NOMO-1 treated with dmso at 0.1 percent for 144 hours (cell line): ENCODE data around the gene IMMP2L.

Experiments used
- DNase-seq: peaks from one replicate; lab custom pipeline; 2025; ENCODE audit not compliant: unreplicated experiment; lab: John Stamatoyannopoulos, UW

Gene IMMP2L

DNA sequence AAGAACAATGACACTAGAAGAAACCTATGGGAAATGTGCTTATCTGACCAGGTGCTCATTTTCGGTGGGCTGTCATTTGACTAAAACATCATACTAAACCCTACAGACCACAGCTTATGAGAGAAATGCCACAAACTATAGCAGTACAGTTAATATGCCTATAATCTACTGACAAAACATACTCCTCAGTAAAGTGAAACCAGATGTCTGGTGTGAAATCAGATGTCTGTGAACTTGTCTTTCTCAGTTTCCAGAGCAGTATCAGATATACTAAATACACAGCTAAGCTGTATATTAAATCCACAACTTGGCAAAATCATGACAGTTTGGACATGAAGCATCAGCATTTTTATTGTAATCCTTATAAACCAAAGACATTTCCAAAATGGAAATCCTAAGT is 3.3 kb downstream of the IMMP2L start:
- no peak for DNase-seq

GRCh38 chr7:111556977-111557376 is 5.3 kb downstream of the IMMP2L start:
- DNase-seq: no peak

- no peak for DNase-seq
Observed at GRCh38 chr7:111554086-111554485, 8.2 kb downstream of the IMMP2L start.

DNA sequence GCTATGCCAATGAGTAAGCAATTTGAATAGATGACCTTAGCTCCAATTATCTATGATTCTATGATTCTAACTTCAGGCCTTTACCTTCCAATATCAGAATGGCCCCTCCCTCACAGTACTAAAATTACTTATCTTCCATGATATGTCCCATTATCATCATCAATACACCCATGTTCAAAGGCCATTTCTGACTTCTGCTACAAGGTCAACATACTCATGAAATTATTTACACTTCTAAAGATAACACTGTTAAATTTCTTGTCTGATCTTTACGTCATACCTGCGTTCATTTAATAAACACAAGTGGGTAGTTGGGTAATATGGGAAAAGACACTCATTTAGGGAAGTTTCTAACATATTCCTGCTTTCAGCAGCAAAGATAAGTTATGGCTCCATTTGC is 21.2 kb downstream of the IMMP2L start:
- DNase-seq: no peak

DNA sequence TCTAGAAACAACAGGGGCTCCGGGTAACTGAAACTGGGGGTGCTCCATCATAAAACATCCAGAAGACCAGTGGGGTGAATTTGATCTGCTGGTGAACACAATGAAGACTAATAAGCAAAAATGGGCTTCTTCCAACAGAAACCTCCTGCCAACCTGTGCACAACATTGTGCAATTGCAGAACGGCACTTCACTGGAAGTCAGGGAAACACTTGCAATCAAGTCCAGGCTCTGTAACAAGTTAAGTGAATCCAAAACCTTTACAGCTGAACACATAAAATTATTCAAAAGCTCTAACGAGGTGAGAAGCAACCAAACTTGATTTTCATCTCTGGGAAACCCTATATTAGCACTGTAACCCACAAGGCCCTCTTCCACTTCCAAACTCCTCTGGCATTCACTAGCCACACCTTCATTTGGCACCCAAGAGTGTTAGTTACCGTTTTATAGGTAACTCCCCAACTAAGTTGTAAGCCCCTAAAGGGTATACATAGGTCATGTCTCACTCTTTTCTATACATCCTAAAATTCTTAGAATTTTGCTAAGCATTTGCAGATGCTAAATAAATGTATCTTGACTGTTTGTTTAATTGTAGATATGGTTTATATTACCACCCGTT is 22.0 kb downstream of the IMMP2L start:
- DNase-seq: no peak

DNA sequence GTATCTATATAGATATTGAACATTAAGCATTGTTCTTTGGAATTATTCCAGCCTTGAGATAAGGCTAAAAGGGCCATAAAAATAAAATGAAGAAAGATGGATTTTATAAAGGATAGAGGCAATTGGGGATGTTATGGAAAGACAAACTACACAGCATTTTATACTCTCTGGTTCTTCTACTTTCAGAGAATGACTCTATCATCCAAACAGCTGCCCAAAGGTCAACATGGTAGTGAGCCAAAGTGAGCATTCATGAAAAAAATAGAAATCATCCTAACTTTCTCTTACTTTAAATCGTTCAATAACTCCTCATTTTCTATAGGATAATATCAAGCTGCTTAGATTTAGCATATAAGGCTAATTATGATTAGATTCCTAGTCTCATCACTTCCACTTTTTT is 25.2 kb downstream of the IMMP2L start:
- DNase-seq: no peak

GRCh38 chr7:111535142-111535870 is 27.0 kb downstream of the IMMP2L start:
- DNase-seq: peak; percentile 3

- DNase-seq: no peak
Observed at GRCh38 chr7:111532625-111533024, 29.7 kb downstream of the IMMP2L start.

DNA sequence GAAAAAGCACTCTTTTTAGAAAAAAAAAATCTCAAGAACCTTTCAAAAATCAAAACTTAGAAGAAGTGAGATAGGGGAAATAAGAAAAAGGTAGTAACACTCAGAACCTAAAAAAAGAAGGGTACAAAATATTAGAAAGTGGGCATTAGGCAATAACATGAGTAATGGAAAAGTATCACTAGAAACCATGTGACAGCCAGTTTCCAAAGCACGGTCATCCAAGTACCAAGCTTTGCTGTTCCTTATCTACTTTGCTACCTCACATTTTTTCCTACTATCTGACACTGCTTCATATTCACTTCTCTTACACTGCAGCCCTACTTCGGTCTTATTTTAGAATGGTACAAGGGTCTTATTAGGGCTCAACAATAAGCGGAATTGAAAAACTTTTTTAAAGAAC is 30.3 kb downstream of the IMMP2L start:
- no peak for DNase-seq

GRCh38 chr7:111530356-111530668 is 32.0 kb downstream of the IMMP2L start:
- no peak for DNase-seq

DNA sequence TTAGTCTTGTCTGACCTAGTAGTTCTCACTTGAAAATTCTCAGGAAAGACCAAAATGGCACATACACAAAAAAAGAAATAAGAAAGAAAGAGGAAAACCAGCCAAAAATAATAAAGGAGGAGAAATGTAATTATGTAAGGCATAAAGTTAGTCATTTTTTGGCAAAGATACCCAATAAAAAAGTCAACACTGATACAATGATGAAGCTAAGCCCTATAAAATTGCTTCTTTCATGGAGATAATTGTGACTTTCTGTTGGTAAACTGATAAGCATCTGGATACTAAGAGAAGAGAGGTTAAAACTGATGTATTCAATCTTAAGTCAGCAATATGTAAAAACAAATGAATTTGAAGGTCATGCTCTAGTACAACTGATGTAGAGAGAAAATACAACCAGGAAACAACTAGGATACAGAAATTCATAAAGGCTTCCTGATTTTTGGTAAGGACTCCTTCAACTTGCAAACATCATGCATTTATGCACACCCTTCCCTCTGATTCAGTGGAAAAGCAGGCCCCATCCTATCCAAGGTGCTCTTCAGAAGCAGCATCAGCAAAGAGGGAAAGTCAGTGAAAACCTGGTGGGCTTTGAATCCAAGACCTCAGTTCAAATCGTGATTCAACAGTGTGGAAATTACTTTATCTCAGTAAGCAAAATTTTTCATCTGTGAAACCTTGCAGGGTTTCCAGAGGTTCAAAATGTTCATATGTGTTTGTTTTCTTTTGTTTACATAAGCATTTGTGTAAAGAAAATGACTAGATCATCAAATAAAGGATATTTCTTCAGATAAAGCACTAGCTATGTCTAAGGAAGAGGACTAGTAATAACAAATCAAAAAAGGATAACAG is 32.6 kb downstream of the IMMP2L start:
- DNase-seq: no peak

DNA sequence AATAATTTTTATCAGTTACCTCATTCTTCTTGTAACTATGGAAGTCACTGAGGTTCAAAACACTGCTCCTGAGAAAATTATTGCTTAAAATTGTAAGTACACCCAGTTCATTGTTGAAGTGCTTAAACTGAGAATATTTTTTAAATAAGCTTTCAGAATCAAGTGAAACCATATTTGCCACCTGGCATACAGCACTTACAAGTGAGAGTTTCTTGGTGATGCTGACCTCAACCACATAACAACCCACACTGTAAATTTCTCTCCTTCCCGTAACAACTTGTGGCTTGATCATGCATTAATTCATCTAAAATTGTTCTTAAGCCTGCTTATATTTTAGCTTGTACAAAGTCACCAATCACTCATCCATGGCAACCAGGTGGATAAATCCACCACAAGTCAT is 34.0 kb downstream of the IMMP2L start:
- no peak for DNase-seq

- no peak for DNase-seq
Observed at GRCh38 chr7:111527545-111527944, 34.7 kb downstream of the IMMP2L start.

DNA sequence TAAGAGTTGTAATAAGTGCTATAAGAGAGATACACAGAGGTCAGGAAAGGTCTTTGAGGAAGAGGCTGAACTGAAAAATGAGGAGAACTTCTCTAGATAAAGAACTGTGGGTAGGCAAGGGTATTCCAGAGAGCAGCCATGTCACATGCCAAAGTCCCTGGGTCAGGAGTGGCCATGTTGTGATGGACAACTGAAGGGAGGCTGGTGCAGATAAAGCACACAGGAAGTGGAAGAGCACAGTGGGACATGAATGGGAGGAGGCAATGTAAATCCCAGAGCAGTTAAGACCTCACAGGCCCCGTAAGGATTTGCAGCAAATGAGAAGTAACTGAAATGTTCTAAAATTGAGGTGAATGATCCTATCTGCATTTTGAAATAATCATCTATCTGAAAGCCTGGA is 37.2 kb downstream of the IMMP2L start:
- DNase-seq: no peak

- no peak for DNase-seq
Observed at GRCh38 chr7:111521660-111522059, 40.6 kb downstream of the IMMP2L start.

- no peak for DNase-seq
Observed at GRCh38 chr7:111518264-111518663, 44.0 kb downstream of the IMMP2L start.

GRCh38 chr7:111517549-111517951 is 44.7 kb downstream of the IMMP2L start:
- DNase-seq: no peak

DNA sequence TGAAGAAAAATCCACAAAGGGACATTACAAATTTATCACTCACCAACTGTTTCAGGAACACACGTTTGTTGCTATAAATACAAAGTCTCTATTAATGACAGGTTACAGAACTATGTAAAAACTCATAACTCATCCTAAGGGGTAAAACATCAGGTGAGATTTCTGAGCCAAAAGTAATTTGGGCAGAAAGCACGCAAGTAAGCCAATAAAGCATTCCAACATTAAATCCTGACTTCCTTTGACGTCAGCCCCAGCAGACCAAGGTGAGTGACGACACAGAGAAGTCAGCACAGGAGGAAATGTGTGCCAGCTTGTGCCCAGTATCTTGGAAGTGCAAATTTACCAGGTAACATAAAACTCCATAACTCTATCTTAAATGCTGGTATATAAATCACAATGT is 45.7 kb downstream of the IMMP2L start:
- no peak for DNase-seq

GRCh38 chr7:111513566-111513965 is 48.7 kb downstream of the IMMP2L start:
- no peak for DNase-seq

DNA sequence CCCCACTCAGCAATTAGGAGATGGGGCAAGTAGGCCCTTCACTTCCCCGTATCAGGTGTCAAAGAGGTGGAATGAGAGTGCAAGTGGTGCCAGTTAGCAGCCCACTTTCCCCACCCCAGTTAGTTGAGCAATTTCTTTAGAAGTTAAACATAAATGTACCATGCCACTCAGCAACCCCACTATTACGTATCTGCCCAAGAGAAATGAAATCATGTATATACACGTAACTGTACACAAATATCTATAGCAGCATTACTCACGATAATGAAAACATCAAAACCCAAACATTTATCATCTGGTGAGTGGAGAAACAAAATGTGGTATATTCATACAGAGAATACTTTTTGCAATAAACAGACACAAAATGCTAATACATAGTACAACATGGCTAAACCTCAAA is 50.4 kb downstream of the IMMP2L start:
- no peak for DNase-seq

- DNase-seq: no peak
Observed at GRCh38 chr7:111510584-111511378, 51.5 kb downstream of the IMMP2L start.
